ENCODE measurements around the gene PATL2.
A peak's percentile ranks its signal among the peaks of the same experiment; 100 is the strongest.
"Not testable (repeated sequence)": the region's sequence is repeated elsewhere in the genome, so short reads cannot be mapped to it uniquely, and the experiment has no call there.

PATL2 gene

GRCh38 chr15:44711096-44711742, at the start of gene PATL2, which contains the start of gene B2M:
TSS of gene PATL2 (minus strand) at chr15:44711323. CDS start at chr15:44676490, 34,833 bp downstream.
TSS of gene B2M (plus strand) at chr15:44711517. CDS start at chr15:44711547, 30 bp downstream.
- peak; percentile 93 to 94 for DNase-seq (ENCODE audit: low read depth in 2 of 2, low spot score in 1 of 2)

- no peak for DNase-seq (ENCODE audit: low read depth in 2 of 2, low spot score in 1 of 2)
Observed at GRCh38 chr15:44753345-44753744, 42.2 kb upstream of the PATL2 start.

- DNase-seq (ENCODE audit: low read depth in 2 of 2, low spot score in 1 of 2) = not testable (repeated sequence)
Observed at GRCh38 chr15:44743454-44743853, 32.3 kb upstream of the PATL2 start.

- not testable (repeated sequence) for DNase-seq (ENCODE audit: low read depth in 2 of 2, low spot score in 1 of 2)
Observed at GRCh38 chr15:44739222-44739847, 28.2 kb upstream of the PATL2 start.

- DNase-seq (ENCODE audit: low read depth in 2 of 2, low spot score in 1 of 2) = no peak
Observed at GRCh38 chr15:44738340-44738984, 27.3 kb upstream of the PATL2 start.

GRCh38 chr15:44736181-44736765, 25.1 kb upstream of the PATL2 start, which contains the start of gene TRIM69:
TSS of gene TRIM69 (plus strand) at chr15:44736528. CDS start at chr15:44736705, 177 bp downstream.
- DNase-seq (ENCODE audit: low read depth in 2 of 2, low spot score in 1 of 2) = no peak

- no peak for DNase-seq (ENCODE audit: low read depth in 2 of 2, low spot score in 1 of 2)
Observed at GRCh38 chr15:44735482-44736180, 24.5 kb upstream of the PATL2 start.

- DNase-seq (ENCODE audit: low read depth in 2 of 2, low spot score in 1 of 2) = no peak
Observed at GRCh38 chr15:44734839-44735481, 23.8 kb upstream of the PATL2 start.

- no peak for DNase-seq (ENCODE audit: low read depth in 2 of 2, low spot score in 1 of 2)
Observed at GRCh38 chr15:44729408-44730127, 18.4 kb upstream of the PATL2 start.

- DNase-seq (ENCODE audit: low read depth in 2 of 2, low spot score in 1 of 2) = peak; percentile 87 to 92
Observed at GRCh38 chr15:44728576-44729407, 17.7 kb upstream of the PATL2 start.

- DNase-seq (ENCODE audit: low read depth in 2 of 2, low spot score in 1 of 2) = not testable (repeated sequence)
Observed at GRCh38 chr15:44728232-44728575, 17.1 kb upstream of the PATL2 start.

GRCh38 chr15:44727485-44728231, 16.5 kb upstream of the PATL2 start:
- DNase-seq (ENCODE audit: low read depth in 2 of 2, low spot score in 1 of 2) = no peak

- peak in 1 of 2 donors; percentile 60 for DNase-seq (ENCODE audit: low read depth in 2 of 2, low spot score in 1 of 2)
Observed at GRCh38 chr15:44726568-44727484, 15.7 kb upstream of the PATL2 start.

- DNase-seq (ENCODE audit: low read depth in 2 of 2, low spot score in 1 of 2) = no peak
Observed at GRCh38 chr15:44726136-44726535, 15.0 kb upstream of the PATL2 start.

- DNase-seq (ENCODE audit: low read depth in 2 of 2, low spot score in 1 of 2) = no peak
Observed at GRCh38 chr15:44722011-44722410, 10.9 kb upstream of the PATL2 start.

- no peak for DNase-seq (ENCODE audit: low read depth in 2 of 2, low spot score in 1 of 2)
Observed at GRCh38 chr15:44720460-44721176, 9.5 kb upstream of the PATL2 start.

- DNase-seq (ENCODE audit: low read depth in 2 of 2, low spot score in 1 of 2) = not testable (repeated sequence)
Observed at GRCh38 chr15:44720000-44720435, 8.9 kb upstream of the PATL2 start.

Measured in stimulated activated CD8-positive, alpha-beta memory T cell treated with anti-CD3 and anti-CD28 coated beads, Interleukin-4, amount 100 ng/mL, for 1 hour (primary cell).